Right cardiac atrium (tissue), 5 donors: ENCODE measurements around the gene ZNHIT1. TPM values are rescaled to one million over a fixed set of nuclear protein-coding genes. Genes with fewer than 3 reads are reported as not detected.

Experiments used
- ATAC-seq, 2 donors: fragments of 200-7000 bp; cut with Tn5 transposase; one replicate each; pipeline versions ENCODE4 v1.8.0 to v1.9.1; 2020; ENCODE audit warnings: moderate library complexity in 2 of 2, mild to moderate bottlenecking in 1 of 2
- DNase-seq, 3 donors: peaks; one replicate each; pipeline ENCODE4 v3.0.0-alpha.2; 2020
- H3K27ac ChIP-seq: one replicate; pipeline ENCODE4 v1.5.1; 2013; ENCODE audit warnings: mild to moderate bottlenecking, low read length, control low read depth, moderate library complexity
- H3K27me3 ChIP-seq: one replicate; pipeline ENCODE4 v1.6.1; 2013; ENCODE audit not compliant: control insufficient read depth, insufficient read depth
- H3K4me1 ChIP-seq: one replicate; pipeline ENCODE4 v1.6.1; 2013; ENCODE audit warnings: low read length; ENCODE audit not compliant: control insufficient read depth, insufficient read depth
- H3K4me3 ChIP-seq: one replicate; pipeline ENCODE4 v1.5.1; 2013; ENCODE audit warnings: low read length, control low read depth
- H3K9me3 ChIP-seq: one replicate; pipeline ENCODE4 v1.6.1; 2013; ENCODE audit warnings: low read length; ENCODE audit not compliant: control insufficient read depth
- WGBS: extraction: QIAGEN DNeasy Blood & Tissue Kit; methylation state at CpG from one replicate; pipeline ENCODE4 v1.1.7; 2013; 5-methylcytosine and 5-hydroxymethylcytosine counted together
- intact Hi-C, 4 donors: fragments of 100-400 bp; cut with DNase I; formaldehyde crosslinking; loops; one replicate each; pipeline versions ENCODE4 v1.11.0 to v1.14.0; 2022 to 2023
- polyA plus RNA-seq: library from polyadenylated mRNA; stranded (reverse); fragments of 200-250 nt; gene quantifications from one replicate; pipeline ENCODE4 v1.2.3, GENCODE V29; 2013
- total RNA-seq, 4 donors: library from RNA; stranded (reverse); fragmentation: NEBNext Ultra II Directional; extraction: Animal tissue kit (Norgen Biotek cat#: 25700); gene quantifications; one replicate each; pipeline ENCODE4 v1.2.1, GENCODE V29; 2021
- donor health status: healthy with polysubstance abuse.
- donor health status: DM: no; HTN: yes; CAD: no.
- donor health status: DM: no; HTN: no; CAD: no.
- donor health status: DM: no; HTN: yes; CAD: no; lungs with severe emphysema.
- donor health status: DM: yes; HTN: yes; CAD: no.

ZNHIT1 gene
- total and polyA plus RNA-seq, 5 donors, result 51.5 to 108 (median 57.2) TPM

DNA sequence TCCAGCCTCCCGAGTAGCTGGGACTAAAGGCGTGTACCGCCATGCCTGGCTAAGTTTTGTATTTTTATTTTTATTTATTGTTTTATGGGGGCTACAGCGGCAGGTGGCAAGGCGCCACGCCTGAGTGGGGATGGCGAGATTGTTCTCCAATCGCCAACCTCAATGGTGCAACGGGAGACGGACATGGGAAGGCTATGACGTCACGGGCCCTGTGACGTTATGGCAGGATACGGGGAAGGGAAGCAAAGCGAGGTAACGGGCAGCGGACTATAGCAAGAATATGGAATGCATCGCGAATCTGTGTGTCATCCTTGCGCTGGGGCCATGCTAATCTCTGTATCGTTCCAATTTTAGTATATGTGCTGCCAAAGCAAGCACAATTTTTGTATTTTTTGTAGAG lies 51.7 kb downstream of the ZNHIT1 start:
- 85% methylated on average over 21 of the region's 21 CpGs for WGBS
- Histone ChIP-seq H3K27me3 (no peaks in the 10 kb centered on the region), H3K27ac (no peak overlapping the region), H3K4me3 (no peak overlapping the region), H3K4me1 (no peaks in the 10 kb centered on the region), H3K9me3 (no peaks in the 10 kb centered on the region)
- ATAC-seq (no peak), DNase-seq (no peak)
- intact Hi-C loops, result no loop called here

- ATAC-seq (no peak), DNase-seq (no peak)
- no peak overlapping the region for H3K4me3 ChIP-seq
- H3K9me3 ChIP-seq, result no peaks in the 10 kb centered on the region
- no peaks in the 10 kb centered on the region for H3K4me1 ChIP-seq
- H3K27me3 ChIP-seq, result no peaks in the 10 kb centered on the region
- WGBS, result 67% methylated on average over 5 of the region's 5 CpGs
- intact Hi-C loops, result no loop called here
- no peak overlapping the region for H3K27ac ChIP-seq
Observed at GRCh38 chr7:101271021-101271420, 53.1 kb downstream of the ZNHIT1 start.

GRCh38 chr7:101273206-101273605 lies 55.2 kb downstream of the ZNHIT1 start:
- intact Hi-C loops, result no loop called here
- 42% methylated on average over 4 of the region's 4 CpGs for WGBS

More at GRCh38 chr7:101273206-101273605, 55.2 kb downstream of the ZNHIT1 start:
- no peaks in the 10 kb centered on the region for H3K27me3 ChIP-seq
- ATAC-seq (no peak), DNase-seq (no peak)
- no peak overlapping the region for H3K27ac ChIP-seq
- H3K9me3 ChIP-seq, result no peaks in the 10 kb centered on the region
- H3K4me1 ChIP-seq, result no peaks in the 10 kb centered on the region
- H3K4me3 ChIP-seq, result no peak overlapping the region

Other genes with a start within 250 kb of the ZNHIT1 start
- gene MUC12, start 248.6 kb upstream of the ZNHIT1 start, total RNA-seq, result not detected
- gene MUC12, start 248.6 kb upstream of the ZNHIT1 start, polyA plus RNA-seq, result 0.63 TPM
- not detected for gene MUC17, start 198.1 kb upstream of the ZNHIT1 start, total RNA-seq
- not detected for gene MUC17, start 198.1 kb upstream of the ZNHIT1 start, polyA plus RNA-seq
- gene TRIM56, start 132.7 kb upstream of the ZNHIT1 start, total RNA-seq, result 10 to 100 TPM; 20.0 to 24.5 (median 22.3) TPM
- gene TRIM56, start 132.7 kb upstream of the ZNHIT1 start, polyA plus RNA-seq, result 11.4 TPM
- gene SERPINE1, start 91.1 kb upstream of the ZNHIT1 start, total RNA-seq, result 10 to 100 TPM in 1 of 4 donors, 1 to 10 TPM in 3; 1.2 to 11.9 (median 2.2) TPM
- 4.5 TPM for gene SERPINE1, start 91.1 kb upstream of the ZNHIT1 start, polyA plus RNA-seq
- gene AP1S1, start 63.7 kb upstream of the ZNHIT1 start, total RNA-seq, result 10 to 100 TPM; 10.7 to 14.3 (median 12.0) TPM
- gene AP1S1, start 63.7 kb upstream of the ZNHIT1 start, polyA plus RNA-seq, result 20.9 TPM
- gene VGF, start 52.6 kb upstream of the ZNHIT1 start, total RNA-seq, result not detected
- gene VGF, start 52.6 kb upstream of the ZNHIT1 start, polyA plus RNA-seq, result 0.07 TPM
- gene NAT16, start 37.9 kb upstream of the ZNHIT1 start, total RNA-seq, result not detected
- not detected for gene NAT16, start 37.9 kb upstream of the ZNHIT1 start, polyA plus RNA-seq
- not detected for gene MOGAT3, start 17.1 kb upstream of the ZNHIT1 start, total RNA-seq
- gene MOGAT3, start 17.1 kb upstream of the ZNHIT1 start, polyA plus RNA-seq, result not detected
- 10 to 100 TPM; 34.8 to 52.8 (median 44.0) TPM for gene PLOD3, start 584 bp upstream of the ZNHIT1 start, total RNA-seq
- 31.2 TPM for gene PLOD3, start 584 bp upstream of the ZNHIT1 start, polyA plus RNA-seq
- 1 to 10 TPM; 2.4 to 3.4 (median 3.0) TPM for gene CLDN15, start 19.6 kb downstream of the ZNHIT1 start, total RNA-seq
- 4.2 TPM for gene CLDN15, start 19.6 kb downstream of the ZNHIT1 start, polyA plus RNA-seq
- gene FIS1, start 26.9 kb downstream of the ZNHIT1 start, total RNA-seq, result 100 to 1,000 TPM; 245 to 315 (median 279) TPM
- gene FIS1, start 26.9 kb downstream of the ZNHIT1 start, polyA plus RNA-seq, result 297 TPM
- 10 to 100 TPM; 22.0 to 34.7 (median 26.9) TPM for gene IFT22, start 103.6 kb downstream of the ZNHIT1 start, total RNA-seq
- gene IFT22, start 103.6 kb downstream of the ZNHIT1 start, polyA plus RNA-seq, result 35.0 TPM
- under 1 TPM in 1 of 4 donors, not detected in 3; 0.09 TPM for gene COL26A1, start 144.7 kb downstream of the ZNHIT1 start, total RNA-seq
- gene COL26A1, start 144.7 kb downstream of the ZNHIT1 start, polyA plus RNA-seq, result 0.11 TPM